Measurements from ENCODE around the gene RSL1D1. TPM values are rescaled to one million over a fixed set of nuclear protein-coding genes. Genes with fewer than 3 reads are reported as not detected.
"Not testable (repeated sequence)": the region's sequence is repeated elsewhere in the genome, so short reads cannot be mapped to it uniquely, and the experiment has no call there.

RSL1D1 gene
- polyA plus RNA-seq, 4 donors, result 53.0 to 243 (median 97.9) TPM

DNA sequence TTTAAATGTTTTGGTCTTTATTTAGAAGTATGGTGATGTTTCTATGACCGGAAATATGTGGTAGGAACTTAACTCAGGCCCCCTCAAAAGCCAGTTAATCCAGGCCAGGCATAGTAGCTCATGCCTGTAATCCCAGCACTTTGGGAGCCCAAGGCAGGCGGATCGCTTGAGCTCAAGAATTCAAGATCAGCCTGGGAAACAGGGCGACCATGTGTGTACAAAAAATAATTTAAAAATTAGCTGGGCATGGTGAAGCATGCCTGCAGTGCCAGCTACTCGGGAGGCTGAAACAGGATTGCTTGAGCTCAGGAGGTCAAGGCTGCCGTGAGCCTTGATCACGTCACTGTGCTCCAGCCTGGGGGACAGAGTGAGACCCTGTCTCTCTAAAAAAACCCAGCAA, 10.3 kb downstream of the RSL1D1 start:
- DNase-seq (no peak), FAIRE-seq (no peak)
- Histone ChIP-seq H3K36me3 (ENCODE audit: control insufficient read depth in 3 of 3, insufficient read depth in 2 of 3, low read depth in 1 of 3, low read length in 3 of 3) (peaks cover 36 to 67% (median 36%) of the 10 kb centered on the region in 3 donors), H3K27ac (ENCODE audit: low read depth in 1 of 3, low read length in 2 of 3) (no peak overlapping the region), H3K4me1 (ENCODE audit: control insufficient read depth in 3 of 3, insufficient read depth in 2 of 3, low read depth in 1 of 3, low read length in 2 of 3) (no peaks in the 10 kb centered on the region), H3K27me3 (ENCODE audit: control insufficient read depth in 3 of 3, insufficient read depth in 3 of 3, low read length in 3 of 3) (no peaks in the 10 kb centered on the region), H3K4me3 (ENCODE audit: low read depth in 1 of 3, low read length in 3 of 3) (no peak overlapping the region), H3K9me3 (ENCODE audit: control insufficient read depth in 2 of 2, insufficient read depth in 1 of 2, low read depth in 1 of 2, low read length in 1 of 2) (no peaks in the 10 kb centered on the region)
- WGBS, 3 donors, result 96 to 99% (median 98%) methylated on average over 7 of the region's 7 CpGs

DNA sequence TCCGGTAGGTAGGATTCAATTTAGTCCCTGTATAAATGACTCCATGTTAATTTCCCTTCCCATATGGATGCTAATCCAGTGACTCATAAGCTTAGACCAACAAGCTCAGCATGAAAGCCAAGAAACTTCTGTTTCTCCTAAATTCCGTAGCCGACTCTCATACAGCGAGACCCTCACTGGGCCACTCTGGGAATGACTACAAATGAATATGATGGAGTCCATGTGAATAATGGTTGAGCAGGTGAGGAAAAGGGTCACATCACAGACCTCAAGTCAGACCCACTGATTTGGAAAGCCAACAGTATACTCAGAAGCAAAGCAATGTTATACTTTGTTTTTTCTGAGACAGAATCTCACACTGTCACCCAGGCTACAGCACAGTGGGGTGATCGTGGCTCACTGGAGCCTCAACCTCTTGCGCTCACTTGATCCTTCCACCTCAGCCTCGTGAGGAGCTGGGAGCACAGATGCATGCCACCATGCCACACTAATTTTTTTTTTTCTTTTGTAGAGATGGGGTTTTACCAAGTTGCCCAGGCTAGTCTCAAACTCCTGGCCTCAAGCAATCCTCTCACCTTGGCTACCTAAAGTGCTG, 14.6 kb downstream of the RSL1D1 start:
- Histone ChIP-seq H3K36me3 (ENCODE audit: control insufficient read depth in 3 of 3, insufficient read depth in 2 of 3, low read depth in 1 of 3, low read length in 3 of 3) (peaks cover 24 to 38% (median 26%) of the 10 kb centered on the region in 3 donors), H3K4me3 (ENCODE audit: low read depth in 1 of 3, low read length in 3 of 3) (no peak overlapping the region), H3K27ac (ENCODE audit: low read depth in 1 of 3, low read length in 2 of 3) (no peak overlapping the region), H3K9me3 (ENCODE audit: control insufficient read depth in 2 of 2, insufficient read depth in 1 of 2, low read depth in 1 of 2, low read length in 1 of 2) (no peaks in the 10 kb centered on the region), H3K27me3 (ENCODE audit: control insufficient read depth in 3 of 3, insufficient read depth in 3 of 3, low read length in 3 of 3) (no peaks in the 10 kb centered on the region), H3K4me1 (ENCODE audit: control insufficient read depth in 3 of 3, insufficient read depth in 2 of 3, low read depth in 1 of 3, low read length in 2 of 3) (no peaks in the 10 kb centered on the region)
- no peak for DNase-seq
- 92 to 94% (median 93%) methylated on average over 7 of the region's 7 CpGs for WGBS, 3 donors
- FAIRE-seq, result no peak

DNA sequence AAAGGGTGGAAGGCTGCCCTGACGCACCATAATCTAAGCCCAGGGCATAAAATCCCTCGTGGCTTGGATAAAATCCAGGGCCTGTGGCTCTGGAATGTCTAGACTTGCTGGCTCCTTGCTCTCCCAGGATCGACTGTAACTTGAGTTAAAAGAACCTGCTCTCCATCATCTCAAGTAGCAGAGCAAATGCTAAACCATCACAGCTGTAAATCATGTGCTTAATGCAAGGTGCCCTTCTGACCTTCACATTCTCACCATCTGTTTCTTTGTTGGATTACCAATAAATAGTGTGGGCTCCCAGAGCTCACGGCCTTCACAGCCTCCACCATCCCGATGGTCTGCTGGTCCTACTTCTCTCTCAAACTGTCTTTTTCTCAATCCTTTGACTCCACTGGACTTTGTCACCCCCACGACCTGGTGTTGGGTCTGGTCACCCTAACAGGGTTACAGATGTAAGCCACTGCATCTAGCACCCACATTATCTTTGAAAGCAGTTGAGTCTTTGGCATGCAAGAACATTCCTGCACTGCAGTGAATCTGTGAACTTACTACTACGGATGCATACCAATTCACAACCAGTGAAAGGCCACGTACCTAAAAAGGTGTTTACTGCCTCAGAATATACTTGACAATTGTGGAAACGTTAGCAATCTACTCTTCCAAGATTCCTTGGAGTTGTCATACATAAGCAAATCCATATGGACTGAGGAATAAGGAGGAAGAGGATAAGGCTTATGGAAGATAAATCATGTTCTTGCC, 15.3 kb downstream of the RSL1D1 start:
- 42 to 61% (median 58%) methylated on average over 9 of the region's 9 CpGs for WGBS, 3 donors
- Histone ChIP-seq H3K27me3 (ENCODE audit: control insufficient read depth in 3 of 3, insufficient read depth in 3 of 3, low read length in 3 of 3) (no peaks in the 10 kb centered on the region), H3K9me3 (ENCODE audit: control insufficient read depth in 2 of 2, insufficient read depth in 1 of 2, low read depth in 1 of 2, low read length in 1 of 2) (no peaks in the 10 kb centered on the region), H3K4me1 (ENCODE audit: control insufficient read depth in 3 of 3, insufficient read depth in 2 of 3, low read depth in 1 of 3, low read length in 2 of 3) (no peaks in the 10 kb centered on the region), H3K36me3 (ENCODE audit: control insufficient read depth in 3 of 3, insufficient read depth in 2 of 3, low read depth in 1 of 3, low read length in 3 of 3) (peaks cover 23 to 36% (median 24%) of the 10 kb centered on the region in 3 donors), H3K27ac (ENCODE audit: low read depth in 1 of 3, low read length in 2 of 3) (no peak overlapping the region), H3K4me3 (ENCODE audit: low read depth in 1 of 3, low read length in 3 of 3) (no peak overlapping the region)
- no peak for FAIRE-seq
- DNase-seq, result peak in 1 of 2 donors; percentile 48

DNA sequence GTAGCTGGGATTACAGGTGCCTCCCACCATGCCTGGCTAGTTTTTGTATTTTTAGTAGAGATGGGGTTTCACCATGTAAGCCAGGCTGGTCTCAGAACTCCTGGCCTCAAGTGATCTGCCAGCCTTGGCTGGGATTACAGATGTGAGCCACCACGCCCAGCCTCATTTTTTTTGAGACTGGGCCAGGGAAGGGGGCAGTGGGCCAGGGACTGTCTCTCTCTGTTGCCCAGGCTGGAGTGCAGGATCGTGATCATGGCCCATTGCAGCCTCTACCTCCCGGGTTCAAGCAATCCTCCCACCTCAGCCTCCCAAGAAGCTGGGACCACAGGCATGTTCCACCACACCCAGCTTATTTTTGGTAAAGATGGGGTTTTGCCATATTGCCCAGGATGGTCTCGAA, 16.0 kb downstream of the RSL1D1 start:
- Histone ChIP-seq H3K4me3 (ENCODE audit: low read depth in 1 of 3, low read length in 3 of 3) (no peak overlapping the region), H3K27ac (ENCODE audit: low read depth in 1 of 3, low read length in 2 of 3) (no peak overlapping the region), H3K4me1 (ENCODE audit: control insufficient read depth in 3 of 3, insufficient read depth in 2 of 3, low read depth in 1 of 3, low read length in 2 of 3) (no peaks in the 10 kb centered on the region), H3K27me3 (ENCODE audit: control insufficient read depth in 3 of 3, insufficient read depth in 3 of 3, low read length in 3 of 3) (no peaks in the 10 kb centered on the region), H3K9me3 (ENCODE audit: control insufficient read depth in 2 of 2, insufficient read depth in 1 of 2, low read depth in 1 of 2, low read length in 1 of 2) (no peaks in the 10 kb centered on the region), H3K36me3 (ENCODE audit: control insufficient read depth in 3 of 3, insufficient read depth in 2 of 3, low read depth in 1 of 3, low read length in 3 of 3) (peaks cover 19 to 33% (median 20%) of the 10 kb centered on the region in 3 donors)
- DNase-seq (no peak), FAIRE-seq (no peak)
- WGBS, 3 donors, result 86 to 90% (median 86%) methylated on average over 4 of the region's 4 CpGs

DNA sequence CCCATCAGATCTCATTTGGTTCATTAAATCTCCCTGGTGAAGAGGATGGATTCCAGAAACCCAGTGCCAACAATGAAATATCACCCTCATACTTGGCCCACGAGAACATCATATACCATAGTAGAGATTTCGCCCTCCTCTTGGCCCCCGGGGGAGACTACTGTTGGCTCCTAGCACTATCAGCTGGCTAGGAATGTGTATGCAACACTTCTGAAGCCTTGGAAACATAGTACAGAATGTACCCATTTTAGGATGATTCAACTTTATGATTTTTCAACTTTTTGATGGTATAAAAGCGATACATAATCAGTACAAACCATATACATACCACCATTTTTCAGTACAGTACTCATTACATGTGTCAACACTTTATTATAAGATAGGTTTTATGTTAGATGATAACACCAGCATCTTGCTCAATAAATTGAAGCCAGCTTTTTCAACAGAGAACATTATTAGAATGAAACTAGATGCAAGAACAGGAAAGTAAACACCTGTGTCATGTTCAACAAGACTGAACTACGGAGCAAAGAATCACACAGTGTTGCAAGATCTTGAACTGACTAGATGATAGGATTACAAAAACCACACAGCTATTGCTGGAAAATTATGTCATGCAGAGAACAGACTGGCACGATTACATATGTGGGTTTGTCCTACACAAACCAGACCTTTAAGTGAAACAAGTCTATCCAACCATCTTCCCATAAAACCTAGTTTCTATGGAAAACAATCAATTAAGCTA, 17.2 kb downstream of the RSL1D1 start:
- no peaks in the 10 kb centered on the region for H3K27me3 ChIP-seq (ENCODE audit: control insufficient read depth in 3 of 3, insufficient read depth in 3 of 3, low read length in 3 of 3)
- no peaks in the 10 kb centered on the region for H3K9me3 ChIP-seq (ENCODE audit: control insufficient read depth in 2 of 2, insufficient read depth in 1 of 2, low read depth in 1 of 2, low read length in 1 of 2)
- H3K4me3 ChIP-seq (ENCODE audit: low read depth in 1 of 3, low read length in 3 of 3), result no peak overlapping the region
- FAIRE-seq (no peak), DNase-seq (no peak)
- peaks cover 10 to 28% (median 14%) of the 10 kb centered on the region in 3 donors for H3K36me3 ChIP-seq (ENCODE audit: control insufficient read depth in 3 of 3, insufficient read depth in 2 of 3, low read depth in 1 of 3, low read length in 3 of 3)
- H3K27ac ChIP-seq (ENCODE audit: low read depth in 1 of 3, low read length in 2 of 3), result no peak overlapping the region
- no peaks in the 10 kb centered on the region for H3K4me1 ChIP-seq (ENCODE audit: control insufficient read depth in 3 of 3, insufficient read depth in 2 of 3, low read depth in 1 of 3, low read length in 2 of 3)
- 80 to 85% (median 85%) methylated on average over 6 of the region's 6 CpGs for WGBS, 3 donors

DNA sequence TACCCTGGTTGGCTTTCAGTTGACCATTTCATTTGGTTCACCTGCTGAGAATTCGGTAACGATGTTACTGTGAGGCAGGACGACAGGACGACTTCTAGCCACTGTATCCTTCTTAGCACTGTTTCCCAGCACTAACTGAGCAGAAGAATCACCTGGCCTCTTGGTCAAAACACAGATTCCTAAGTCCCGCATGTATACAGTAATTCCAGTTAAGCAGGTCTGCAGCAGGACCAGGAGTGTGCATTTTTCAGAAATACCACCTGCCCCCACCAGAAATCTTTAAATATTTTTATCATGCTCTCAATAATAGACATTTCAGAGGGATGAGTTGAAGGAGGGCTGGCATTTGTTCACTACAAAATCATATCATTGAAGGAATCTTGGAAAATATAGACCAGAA, 22.6 kb downstream of the RSL1D1 start:
- Histone ChIP-seq H3K27ac (ENCODE audit: low read depth in 1 of 3, low read length in 2 of 3) (no peak overlapping the region), H3K27me3 (ENCODE audit: control insufficient read depth in 3 of 3, insufficient read depth in 3 of 3, low read length in 3 of 3) (no peaks in the 10 kb centered on the region), H3K4me3 (ENCODE audit: low read depth in 1 of 3, low read length in 3 of 3) (no peak overlapping the region), H3K4me1 (ENCODE audit: control insufficient read depth in 3 of 3, insufficient read depth in 2 of 3, low read depth in 1 of 3, low read length in 2 of 3) (no peaks in the 10 kb centered on the region), H3K36me3 (ENCODE audit: control insufficient read depth in 3 of 3, insufficient read depth in 2 of 3, low read depth in 1 of 3, low read length in 3 of 3) (no peaks in the 10 kb centered on the region), H3K9me3 (ENCODE audit: control insufficient read depth in 2 of 2, insufficient read depth in 1 of 2, low read depth in 1 of 2, low read length in 1 of 2) (no peaks in the 10 kb centered on the region)
- 75 to 77% (median 77%) methylated on average over 5 of the region's 5 CpGs for WGBS, 3 donors
- FAIRE-seq (no peak), DNase-seq (no peak)

DNA sequence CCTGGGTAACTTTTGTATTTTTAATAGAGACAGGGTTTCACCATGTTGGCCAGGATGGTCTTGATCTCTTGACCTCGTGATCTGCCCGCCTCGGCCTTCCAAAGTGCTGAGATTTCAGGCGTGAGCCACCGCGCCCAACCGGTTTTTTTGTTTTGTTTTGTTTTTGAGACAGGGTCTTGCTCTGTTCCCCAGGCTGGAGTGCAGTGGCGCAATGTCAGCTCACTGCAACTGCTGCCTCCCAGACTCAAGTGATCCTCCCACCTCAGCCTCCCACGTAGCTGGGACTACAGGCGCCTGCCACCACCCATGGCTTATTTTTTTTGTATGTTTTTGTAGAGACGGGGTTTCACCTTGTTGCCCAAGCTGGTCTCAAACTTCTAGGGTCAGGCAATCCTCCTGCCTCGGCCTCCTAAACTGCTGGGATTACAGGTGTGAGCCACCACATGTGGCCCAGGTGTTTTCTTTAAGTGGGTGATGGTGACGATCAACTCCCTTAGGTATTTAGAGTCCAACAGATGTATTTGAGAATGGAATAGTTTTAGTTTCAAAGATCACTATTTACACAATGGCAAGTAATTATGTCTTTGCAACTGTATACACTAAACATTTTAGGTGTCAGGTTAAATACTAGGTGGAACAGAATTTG, 25.7 kb downstream of the RSL1D1 start:
- not testable (repeated sequence) for FAIRE-seq; H3K4me1 ChIP-seq (ENCODE audit: control insufficient read depth in 3 of 3, insufficient read depth in 2 of 3, low read depth in 1 of 3, low read length in 2 of 3); H3K9me3 ChIP-seq (ENCODE audit: control insufficient read depth in 2 of 2, insufficient read depth in 1 of 2, low read depth in 1 of 2, low read length in 1 of 2); H3K27me3 ChIP-seq (ENCODE audit: control insufficient read depth in 3 of 3, insufficient read depth in 3 of 3, low read length in 3 of 3); DNase-seq; H3K36me3 ChIP-seq (ENCODE audit: control insufficient read depth in 3 of 3, insufficient read depth in 2 of 3, low read depth in 1 of 3, low read length in 3 of 3); H3K27ac ChIP-seq (ENCODE audit: low read depth in 1 of 3, low read length in 2 of 3); H3K4me3 ChIP-seq (ENCODE audit: low read depth in 1 of 3, low read length in 3 of 3)
- WGBS, 3 donors, result 89 to 95% (median 91%) methylated on average over 13 of the region's 13 CpGs

DNA sequence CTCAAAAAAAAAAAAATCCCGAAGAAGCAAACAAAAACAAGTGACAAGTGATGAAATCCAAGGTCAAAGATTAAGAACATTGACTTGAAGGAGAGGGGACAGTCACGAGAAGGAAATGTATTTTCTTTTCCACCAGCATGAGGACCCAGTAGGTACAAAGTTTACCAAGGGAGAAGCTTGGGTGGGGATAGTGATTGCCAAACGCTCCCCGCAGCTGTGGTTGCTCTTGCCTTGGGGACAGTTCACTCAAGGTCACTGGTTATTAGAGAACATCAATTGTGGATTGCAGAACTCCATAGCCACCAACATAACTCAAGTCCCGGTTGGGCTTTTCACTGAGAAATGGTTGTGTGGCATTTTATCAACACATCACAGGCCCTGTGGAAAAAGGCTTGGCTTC, 27.0 kb downstream of the RSL1D1 start:
- Histone ChIP-seq H3K27me3 (ENCODE audit: control insufficient read depth in 3 of 3, insufficient read depth in 3 of 3, low read length in 3 of 3) (no peaks in the 10 kb centered on the region), H3K4me1 (ENCODE audit: control insufficient read depth in 3 of 3, insufficient read depth in 2 of 3, low read depth in 1 of 3, low read length in 2 of 3) (no peaks in the 10 kb centered on the region), H3K9me3 (ENCODE audit: control insufficient read depth in 2 of 2, insufficient read depth in 1 of 2, low read depth in 1 of 2, low read length in 1 of 2) (peaks cover 0 to 3% of the 10 kb centered on the region in 2 donors), H3K4me3 (ENCODE audit: low read depth in 1 of 3, low read length in 3 of 3) (no peak overlapping the region), H3K27ac (ENCODE audit: low read depth in 1 of 3, low read length in 2 of 3) (peak overlapping the region in 1 of 3 donors; percentile 27), H3K36me3 (ENCODE audit: control insufficient read depth in 3 of 3, insufficient read depth in 2 of 3, low read depth in 1 of 3, low read length in 3 of 3) (no peaks in the 10 kb centered on the region)
- FAIRE-seq (no peak), DNase-seq (peak; percentile 82 to 93)
- WGBS, 3 donors, result 8 to 34% (median 25%) methylated on average over 5 of the region's 5 CpGs

Data from small intestine (tissue), 7 donors.